ENCODE measurements around the gene SOX6.

The SOX6 gene

DNA sequence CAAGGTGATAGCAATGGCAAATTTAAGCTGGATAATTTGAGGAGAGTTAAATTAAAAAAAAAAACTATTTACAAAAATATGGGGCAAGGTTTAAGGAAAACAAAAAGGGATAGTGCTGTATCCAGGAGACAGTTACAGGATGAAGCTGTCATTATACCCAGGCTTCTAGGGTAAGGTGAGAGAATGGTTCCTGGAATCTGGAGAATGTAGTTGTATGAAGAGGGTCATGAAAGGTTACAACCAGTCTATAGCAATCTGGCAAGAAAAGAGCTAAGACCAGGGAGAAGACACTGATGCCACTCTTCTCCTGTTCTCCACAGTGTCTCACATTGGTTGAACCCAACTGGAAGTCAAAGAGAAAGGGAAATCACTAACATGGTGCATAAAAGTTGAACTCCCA, 144.9 kb downstream of the SOX6 start:
- H3K27me3 ChIP-seq (ENCODE audit: control insufficient read depth, insufficient read depth, low read length) = no peaks in the 10 kb centered on the region
- no peak overlapping the region for H3K9ac ChIP-seq
- H3K4me3 ChIP-seq (ENCODE audit: low read depth, low read length) = no peak overlapping the region
- no peak overlapping the region for H2AFZ ChIP-seq
- H3K4me1 ChIP-seq = no peaks in the 10 kb centered on the region
- H3K9me3 ChIP-seq (ENCODE audit: control insufficient read depth, low read length) = no peaks in the 10 kb centered on the region
- no peak overlapping the region for H3K4me2 ChIP-seq (ENCODE audit: low read length)
- TF ChIP-seq, protein P1, sequence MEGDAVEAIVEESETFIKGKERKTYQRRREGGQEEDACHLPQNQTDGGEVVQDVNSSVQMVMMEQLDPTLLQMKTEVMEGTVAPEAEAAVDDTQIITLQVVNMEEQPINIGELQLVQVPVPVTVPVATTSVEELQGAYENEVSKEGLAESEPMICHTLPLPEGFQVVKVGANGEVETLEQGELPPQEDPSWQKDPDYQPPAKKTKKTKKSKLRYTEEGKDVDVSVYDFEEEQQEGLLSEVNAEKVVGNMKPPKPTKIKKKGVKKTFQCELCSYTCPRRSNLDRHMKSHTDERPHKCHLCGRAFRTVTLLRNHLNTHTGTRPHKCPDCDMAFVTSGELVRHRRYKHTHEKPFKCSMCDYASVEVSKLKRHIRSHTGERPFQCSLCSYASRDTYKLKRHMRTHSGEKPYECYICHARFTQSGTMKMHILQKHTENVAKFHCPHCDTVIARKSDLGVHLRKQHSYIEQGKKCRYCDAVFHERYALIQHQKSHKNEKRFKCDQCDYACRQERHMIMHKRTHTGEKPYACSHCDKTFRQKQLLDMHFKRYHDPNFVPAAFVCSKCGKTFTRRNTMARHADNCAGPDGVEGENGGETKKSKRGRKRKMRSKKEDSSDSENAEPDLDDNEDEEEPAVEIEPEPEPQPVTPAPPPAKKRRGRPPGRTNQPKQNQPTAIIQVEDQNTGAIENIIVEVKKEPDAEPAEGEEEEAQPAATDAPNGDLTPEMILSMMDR (IDR thresholded peaks at IDR 0.05) = no peak
- no peaks in the 10 kb centered on the region for H3K36me3 ChIP-seq (ENCODE audit: control insufficient read depth, insufficient read depth, low read length)
- H3K79me2 ChIP-seq = no peaks in the 10 kb centered on the region
- H3K27ac ChIP-seq = no peak overlapping the region

- TF ChIP-seq, protein P1 (IDR thresholded peaks at IDR 0.05) = no peak
- no peak overlapping the region for H3K4me3 ChIP-seq (ENCODE audit: low read depth, low read length)
- H3K27me3 ChIP-seq (ENCODE audit: control insufficient read depth, insufficient read depth, low read length) = no peaks in the 10 kb centered on the region
- H3K27ac ChIP-seq = no peak overlapping the region
- no peaks in the 10 kb centered on the region for H3K36me3 ChIP-seq (ENCODE audit: control insufficient read depth, insufficient read depth, low read length)
- H3K9ac ChIP-seq = no peak overlapping the region
- no peaks in the 10 kb centered on the region for H3K79me2 ChIP-seq
- no peak overlapping the region for H2AFZ ChIP-seq
- H3K4me2 ChIP-seq (ENCODE audit: low read length) = no peak overlapping the region
- no peaks in the 10 kb centered on the region for H3K4me1 ChIP-seq
- H3K9me3 ChIP-seq (ENCODE audit: control insufficient read depth, low read length) = no peaks in the 10 kb centered on the region
These were observed 152.1 kb downstream of the SOX6 start for GRCh38 chr11:16204261-16204660.

- Histone ChIP-seq H3K36me3 (ENCODE audit: control insufficient read depth, insufficient read depth, low read length) (no peaks in the 10 kb centered on the region), H3K27ac (no peak overlapping the region), H3K9me3 (ENCODE audit: control insufficient read depth, low read length) (no peaks in the 10 kb centered on the region), H3K4me1 (no peaks in the 10 kb centered on the region), H3K27me3 (ENCODE audit: control insufficient read depth, insufficient read depth, low read length) (no peaks in the 10 kb centered on the region), H3K4me2 (ENCODE audit: low read length) (no peak overlapping the region), H3K4me3 (ENCODE audit: low read depth, low read length) (no peak overlapping the region), H2AFZ (no peak overlapping the region), H3K9ac (no peak overlapping the region), H3K79me2 (no peaks in the 10 kb centered on the region)
- TF ChIP-seq, protein P1 (IDR thresholded peaks at IDR 0.05) = no peak
These were observed 160.7 kb downstream of the SOX6 start for GRCh38 chr11:16195651-16196050.

DNA sequence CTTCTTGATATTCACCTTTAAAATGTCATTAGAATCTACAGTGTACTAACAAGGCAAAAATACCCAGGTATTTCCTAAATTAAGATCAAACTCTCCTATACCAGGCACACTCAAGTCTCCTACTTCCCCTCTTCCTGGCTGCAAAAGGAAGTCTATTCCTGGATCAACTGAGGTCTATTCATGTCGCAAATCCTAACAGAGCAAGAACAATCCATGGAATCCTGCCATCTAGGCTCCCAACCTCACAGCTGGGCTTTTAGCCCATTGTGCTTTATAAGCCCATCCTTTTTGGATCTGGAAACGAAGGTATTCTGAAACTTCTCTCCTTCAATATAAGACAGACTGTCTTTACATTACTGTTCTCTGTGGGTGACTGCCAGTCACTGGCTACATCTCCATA, 161.8 kb downstream of the SOX6 start:
- no peaks in the 10 kb centered on the region for H3K4me1 ChIP-seq
- no peak overlapping the region for H2AFZ ChIP-seq
- TF ChIP-seq, protein P1 (IDR thresholded peaks at IDR 0.05) = no peak
- H3K4me2 ChIP-seq (ENCODE audit: low read length) = no peak overlapping the region
- H3K9me3 ChIP-seq (ENCODE audit: control insufficient read depth, low read length) = no peaks in the 10 kb centered on the region
- H3K27ac ChIP-seq = no peak overlapping the region
- H3K27me3 ChIP-seq (ENCODE audit: control insufficient read depth, insufficient read depth, low read length) = no peaks in the 10 kb centered on the region
- H3K9ac ChIP-seq = no peak overlapping the region
- no peaks in the 10 kb centered on the region for H3K36me3 ChIP-seq (ENCODE audit: control insufficient read depth, insufficient read depth, low read length)
- H3K4me3 ChIP-seq (ENCODE audit: low read depth, low read length) = no peak overlapping the region
- H3K79me2 ChIP-seq = no peaks in the 10 kb centered on the region

DNA sequence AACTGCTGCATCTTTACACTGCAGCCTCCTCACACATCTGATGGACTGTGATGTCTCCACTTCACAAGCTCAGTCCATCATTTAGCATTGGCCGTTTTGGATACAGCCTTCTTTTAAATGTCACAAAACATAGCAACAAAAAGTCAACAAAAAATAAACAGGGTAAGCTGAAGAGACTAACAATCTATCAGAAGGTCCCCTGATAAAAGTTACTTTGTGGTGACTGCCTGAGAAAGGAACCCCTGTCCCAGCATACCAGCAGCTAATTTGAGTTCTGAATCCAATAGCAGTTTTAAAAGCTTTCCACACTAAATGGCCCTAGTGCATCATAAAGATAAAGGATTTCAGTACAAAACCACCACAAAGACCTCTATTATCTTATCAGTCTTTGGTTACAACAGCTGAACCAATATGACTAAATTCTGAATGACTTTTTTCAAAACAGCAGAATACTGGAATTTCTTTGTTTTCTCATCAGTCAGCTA, 162.4 kb downstream of the SOX6 start:
- Histone ChIP-seq H3K79me2 (no peaks in the 10 kb centered on the region), H3K27me3 (ENCODE audit: control insufficient read depth, insufficient read depth, low read length) (no peaks in the 10 kb centered on the region), H3K9me3 (ENCODE audit: control insufficient read depth, low read length) (no peaks in the 10 kb centered on the region), H3K36me3 (ENCODE audit: control insufficient read depth, insufficient read depth, low read length) (no peaks in the 10 kb centered on the region), H3K4me3 (ENCODE audit: low read depth, low read length) (no peak overlapping the region), H3K4me2 (ENCODE audit: low read length) (no peak overlapping the region), H2AFZ (no peak overlapping the region), H3K9ac (no peak overlapping the region), H3K27ac (no peak overlapping the region), H3K4me1 (no peaks in the 10 kb centered on the region)
- TF ChIP-seq, protein P1 (IDR thresholded peaks at IDR 0.05) = no peak

All from parathyroid adenoma (tissue), 2 donors.